Kidney glomerular epithelial cell (primary cell): ENCODE data around the gene NXNL2.

Experiments
- DNase-seq: peaks from one replicate; lab custom pipeline; 2025; lab: John Stamatoyannopoulos, UW

Gene NXNL2

GRCh38 chr9:88534456-88535225 is at the start of gene NXNL2:
NXNL2 (plus strand) TSS chr9:88535178; CDS start chr9:88535435, 257 bp downstream.
- DNase-seq = peak; percentile 83

- no peak for DNase-seq
Measured at GRCh38 chr9:88488166-88488565, 46.8 kb upstream of the NXNL2 start.

DNA sequence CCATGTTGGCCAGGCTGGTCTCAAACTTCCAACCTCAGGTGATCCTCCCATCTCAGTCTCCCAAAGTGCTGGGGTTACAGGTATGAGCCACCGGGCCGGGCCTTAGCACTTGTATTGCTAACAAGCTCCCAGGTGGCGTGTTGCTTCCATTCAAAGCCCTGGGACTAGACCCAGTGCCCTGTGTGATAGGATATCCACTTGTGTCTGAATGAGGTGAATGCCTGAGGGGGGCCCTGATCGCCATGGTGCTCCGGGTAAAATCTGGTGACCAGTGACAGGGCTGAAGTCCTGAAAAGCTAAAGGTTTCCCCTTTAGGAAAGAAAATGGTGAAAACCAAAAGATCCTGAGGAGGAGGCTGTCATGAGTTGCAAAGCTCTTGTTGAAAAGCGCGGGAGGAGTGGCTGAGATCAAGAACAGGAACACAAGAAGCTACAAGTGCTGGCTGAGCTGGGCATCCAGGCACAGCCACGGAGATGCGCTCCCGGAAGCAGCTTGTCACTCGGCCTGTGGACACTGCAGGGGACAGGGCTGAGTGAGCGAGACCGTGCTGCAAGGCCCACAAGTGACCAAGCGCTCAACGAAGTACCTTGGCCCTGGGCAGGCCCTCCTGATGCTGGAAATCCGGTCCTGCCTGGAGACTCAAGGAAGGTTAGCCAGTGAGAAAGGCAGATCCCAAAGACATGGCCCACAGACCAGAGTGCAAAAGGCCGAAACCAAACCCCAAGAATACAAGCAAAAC is 39.8 kb upstream of the NXNL2 start:
- no peak for DNase-seq

GRCh38 chr9:88497224-88497623 is 37.8 kb upstream of the NXNL2 start:
- DNase-seq = no peak

DNA sequence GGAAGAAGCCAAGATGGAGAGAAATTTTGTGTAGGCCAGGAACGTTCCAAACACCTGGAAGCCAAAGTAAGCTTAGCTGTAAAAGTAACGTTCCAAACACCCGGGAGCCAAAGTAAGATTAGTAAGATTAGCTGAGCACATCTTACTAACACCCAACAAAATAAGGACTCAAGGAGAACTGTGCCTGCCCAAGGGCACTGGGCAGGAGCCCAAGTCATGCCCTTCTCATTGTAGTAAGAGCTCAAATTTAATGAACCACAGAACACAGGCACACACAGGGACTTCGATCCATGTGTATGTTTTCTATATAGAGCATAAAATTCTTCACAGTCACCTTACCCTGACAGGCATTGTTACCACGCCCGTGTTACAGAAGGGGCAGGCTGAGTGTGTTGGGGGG is 36.1 kb upstream of the NXNL2 start:
- no peak for DNase-seq

DNA sequence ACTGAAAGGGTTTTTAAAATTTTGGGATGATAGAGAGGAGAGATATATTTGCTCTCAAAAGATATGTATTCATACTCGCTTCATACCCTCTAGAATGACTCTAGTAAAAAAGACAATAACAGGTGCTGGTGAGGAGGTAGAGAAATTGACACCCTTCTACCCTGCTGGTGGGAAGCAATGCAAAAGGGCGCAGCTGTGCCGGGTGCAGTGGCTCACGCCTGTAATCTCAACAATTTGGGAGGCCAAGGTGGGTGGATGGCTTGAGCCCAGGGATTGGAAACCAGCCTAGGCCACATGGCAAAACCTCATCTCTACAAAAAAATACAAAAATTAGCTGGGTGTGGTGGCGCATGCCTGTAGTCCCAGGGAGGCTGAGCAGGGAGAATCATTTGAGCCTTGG is 33.9 kb upstream of the NXNL2 start:
- DNase-seq = no peak

DNA sequence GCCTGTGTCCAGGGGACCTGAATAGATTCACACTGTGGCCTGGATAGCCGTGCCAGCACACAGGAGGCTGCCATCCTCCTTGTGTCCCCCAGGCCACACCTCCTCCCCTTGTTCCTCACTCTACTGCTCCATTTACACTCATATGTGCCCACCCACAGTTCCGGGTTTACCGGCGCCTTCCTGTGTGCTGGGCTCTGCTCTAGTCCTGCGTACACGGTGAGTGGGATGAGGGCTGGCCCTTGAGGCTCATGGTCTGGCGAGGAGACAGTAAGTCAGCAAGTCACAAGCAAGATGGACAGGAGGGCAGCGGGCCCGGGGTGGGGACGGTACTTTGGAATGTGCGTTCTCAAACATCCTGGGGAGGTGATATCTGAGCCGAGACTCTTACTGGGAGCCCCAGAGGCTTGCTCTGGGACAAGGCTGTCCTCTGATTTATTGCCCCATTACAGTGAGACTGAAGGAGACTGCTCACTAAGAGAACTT is 32.4 kb upstream of the NXNL2 start:
- DNase-seq = no peak

- no peak for DNase-seq
Measured at GRCh38 chr9:88503081-88503844, 31.7 kb upstream of the NXNL2 start.

DNA sequence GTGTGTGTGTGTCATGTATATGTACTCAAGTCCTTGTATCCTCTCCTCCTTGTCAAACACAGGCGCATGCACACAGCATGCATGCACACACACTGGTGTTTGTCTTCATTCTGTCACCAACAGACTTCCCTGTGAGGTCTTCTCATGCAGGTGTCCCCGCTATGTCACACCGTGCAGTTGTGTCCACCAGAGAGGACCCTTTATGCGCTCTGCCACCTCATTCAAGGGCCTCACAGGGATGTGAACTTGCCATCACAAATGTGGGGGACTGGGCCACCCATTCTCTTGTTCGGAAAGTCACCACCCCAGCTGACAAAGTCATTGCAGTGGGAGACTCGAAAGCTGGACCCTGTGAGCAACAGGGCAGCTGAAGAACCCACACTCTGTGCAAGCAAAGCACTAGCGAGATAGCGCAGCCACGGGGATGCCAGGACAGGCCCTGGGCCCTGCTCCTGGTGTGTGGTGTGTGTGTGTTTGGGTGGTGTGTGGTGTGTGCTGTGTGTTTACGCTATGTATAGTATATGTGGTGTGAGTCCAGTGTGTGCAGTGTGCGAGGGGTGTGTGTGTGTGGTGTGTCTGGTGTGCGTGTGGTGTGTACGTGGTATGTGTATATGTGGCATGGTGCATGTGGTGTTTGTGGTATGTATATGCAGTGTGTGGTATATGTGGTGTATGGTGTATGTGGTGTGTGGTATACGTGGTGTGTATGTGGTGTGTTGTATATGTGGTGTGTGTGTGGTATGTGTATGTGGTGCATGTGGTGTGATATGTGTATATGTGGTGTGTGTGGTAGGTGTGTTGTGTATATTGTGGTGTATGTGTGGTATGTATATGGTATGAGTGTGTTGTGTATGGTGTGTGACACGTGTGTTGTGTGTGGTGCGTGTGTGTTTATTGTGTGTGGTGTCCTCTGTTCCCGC is 30.9 kb upstream of the NXNL2 start:
- no peak for DNase-seq

DNA sequence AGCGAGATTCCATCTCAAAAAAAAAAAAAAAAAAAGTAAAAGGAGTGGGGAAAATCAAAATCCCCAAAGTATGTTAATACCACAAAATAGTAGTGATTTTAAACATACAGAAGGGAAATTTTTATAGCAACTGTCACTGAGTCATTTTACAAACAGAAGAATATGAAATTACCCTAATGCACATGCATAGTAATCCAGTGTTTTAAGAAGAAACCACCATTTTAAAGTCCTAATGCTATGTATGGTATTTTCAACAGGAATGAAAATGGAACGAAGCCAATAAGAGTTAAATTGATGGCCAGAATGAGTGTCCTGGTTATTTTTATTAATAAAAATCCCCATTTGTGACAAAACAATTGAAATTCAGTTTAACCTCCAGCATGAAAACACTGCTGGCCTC is 26.7 kb upstream of the NXNL2 start:
- DNase-seq = no peak

DNA sequence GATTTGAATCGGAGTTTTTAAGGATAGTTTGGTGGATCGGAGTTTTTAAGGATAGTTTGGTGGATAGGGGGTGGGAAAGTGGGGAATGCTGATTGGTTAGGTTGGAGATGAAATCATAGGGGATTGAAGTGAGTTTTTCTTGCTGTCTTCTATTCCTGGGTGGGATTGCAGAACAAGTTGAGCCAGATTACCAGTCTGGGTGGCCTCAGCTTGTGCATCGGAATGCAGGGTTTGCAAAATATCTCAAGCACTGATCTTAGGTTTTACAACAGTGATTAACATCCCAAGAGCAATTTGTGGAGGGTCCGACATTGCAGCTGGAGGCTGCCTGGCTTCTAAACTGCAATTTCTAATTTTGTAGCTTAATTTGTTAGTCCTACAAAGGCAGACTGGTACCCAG is 23.1 kb upstream of the NXNL2 start:
- DNase-seq = no peak

DNA sequence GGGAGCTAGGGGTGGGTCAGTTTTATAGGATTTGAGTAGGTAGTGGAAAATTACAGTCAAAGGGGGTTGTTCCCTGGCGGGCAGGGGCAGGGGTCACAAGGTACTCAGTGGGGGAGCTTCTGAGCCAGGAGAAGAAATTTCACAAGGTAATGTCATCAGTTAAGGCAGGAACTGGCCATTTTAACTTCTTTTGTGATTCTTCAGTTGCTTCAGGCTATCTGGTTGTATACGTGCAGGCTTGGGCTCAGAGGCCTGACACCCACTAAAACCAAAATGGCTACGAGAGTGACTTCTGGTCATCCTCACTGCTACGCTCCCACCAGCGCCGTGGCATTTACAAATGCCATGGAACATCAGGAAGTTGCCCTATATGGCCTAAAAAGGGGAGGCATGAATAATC is 20.7 kb upstream of the NXNL2 start:
- no peak for DNase-seq

DNA sequence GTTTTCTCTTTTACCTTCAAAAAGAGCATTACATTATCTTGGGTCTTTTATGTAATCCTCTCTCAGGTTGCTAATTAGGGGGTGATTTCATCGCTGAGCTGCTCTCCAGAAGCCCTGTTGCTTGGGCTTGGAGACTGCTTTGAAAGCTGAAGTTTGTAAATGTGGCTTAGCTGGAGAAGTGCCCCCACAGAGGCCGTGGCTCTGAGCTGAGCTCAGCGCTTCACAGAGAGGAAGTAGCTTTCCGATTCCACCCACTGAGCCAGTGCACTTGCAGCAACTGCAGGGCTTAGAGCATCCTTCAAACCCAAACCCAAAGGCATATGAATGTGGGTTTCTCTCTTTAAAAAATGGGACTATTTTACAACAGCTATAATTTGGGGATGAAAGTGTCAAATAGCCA is 13.7 kb upstream of the NXNL2 start:
- no peak for DNase-seq

- DNase-seq = no peak
Measured at GRCh38 chr9:88522360-88522759, 12.6 kb upstream of the NXNL2 start.

GRCh38 chr9:88523056-88523455 is 11.9 kb upstream of the NXNL2 start:
- DNase-seq = peak; percentile 85

DNA sequence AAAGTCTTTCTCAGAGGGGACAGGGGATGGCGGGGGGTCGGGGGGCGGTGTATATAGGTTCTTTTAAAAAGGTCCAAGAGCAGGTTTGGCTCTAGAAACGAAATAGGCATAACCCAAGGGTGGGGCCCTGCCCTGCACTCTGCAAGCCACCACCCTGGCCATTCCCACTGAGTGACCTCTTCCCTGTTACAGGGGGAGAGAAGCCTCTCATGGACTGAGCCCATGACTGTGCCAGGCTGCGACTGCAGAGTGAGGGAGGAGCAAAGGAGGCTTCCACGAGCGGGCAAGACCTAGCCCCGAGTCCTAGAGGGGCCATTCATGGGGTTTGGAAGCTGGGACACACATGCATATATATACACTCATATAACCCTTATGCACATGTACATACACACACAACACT is 10.1 kb upstream of the NXNL2 start:
- DNase-seq = no peak

- DNase-seq = no peak
Measured at GRCh38 chr9:88527618-88528017, 7.4 kb upstream of the NXNL2 start.

DNA sequence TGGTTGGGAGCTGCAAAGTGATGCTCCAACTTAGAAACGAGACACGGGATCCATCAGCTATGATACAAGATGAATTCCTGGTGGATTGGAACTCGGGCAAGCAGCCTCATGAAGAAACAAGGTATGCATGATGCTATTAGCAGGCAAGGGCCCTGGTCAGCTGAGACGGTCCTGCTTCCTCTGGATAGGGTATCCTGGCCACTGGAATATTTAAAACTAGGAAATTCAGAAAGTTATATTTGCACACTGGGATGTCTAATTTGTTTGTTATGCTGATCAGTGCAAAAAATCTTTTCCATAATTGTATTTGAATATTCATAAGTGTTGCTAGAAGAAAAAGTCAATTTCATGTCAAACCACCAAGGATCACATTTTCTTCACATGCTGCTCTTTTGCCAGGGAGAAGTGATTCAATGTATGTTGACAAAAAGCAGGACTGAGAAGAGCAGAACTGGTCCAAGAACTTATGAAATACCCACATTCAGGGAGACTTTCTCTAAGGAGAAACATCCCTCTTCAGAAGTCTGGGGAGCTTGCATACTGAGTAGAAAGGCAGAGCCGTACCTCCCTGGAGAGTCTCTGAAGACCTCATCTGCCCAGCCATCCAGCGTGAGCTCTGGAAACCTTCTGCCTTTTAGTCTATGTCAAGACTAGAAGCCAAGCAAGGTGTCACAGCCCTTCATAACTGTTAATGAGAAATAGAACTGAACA is 6.7 kb upstream of the NXNL2 start:
- DNase-seq = no peak

DNA sequence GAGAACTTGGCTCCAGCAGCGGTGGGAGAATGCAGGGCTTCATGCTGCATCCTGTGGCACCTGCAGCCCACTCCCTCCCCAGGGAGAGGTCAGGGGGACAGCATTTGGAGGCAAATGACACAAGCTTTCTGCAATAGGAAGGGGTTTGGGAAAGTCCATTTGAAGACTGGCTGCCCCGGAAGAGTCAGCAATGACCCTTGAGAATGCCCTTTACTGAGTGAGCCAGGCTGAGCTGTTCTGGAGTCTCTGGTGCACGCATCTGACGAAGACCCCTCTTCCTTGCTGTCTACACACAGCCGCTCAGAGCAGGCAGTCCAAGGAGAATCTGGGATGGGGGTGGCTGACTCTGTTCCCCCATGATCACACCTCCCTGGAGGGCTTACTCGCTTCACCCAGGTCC is 5.5 kb upstream of the NXNL2 start:
- no peak for DNase-seq

DNA sequence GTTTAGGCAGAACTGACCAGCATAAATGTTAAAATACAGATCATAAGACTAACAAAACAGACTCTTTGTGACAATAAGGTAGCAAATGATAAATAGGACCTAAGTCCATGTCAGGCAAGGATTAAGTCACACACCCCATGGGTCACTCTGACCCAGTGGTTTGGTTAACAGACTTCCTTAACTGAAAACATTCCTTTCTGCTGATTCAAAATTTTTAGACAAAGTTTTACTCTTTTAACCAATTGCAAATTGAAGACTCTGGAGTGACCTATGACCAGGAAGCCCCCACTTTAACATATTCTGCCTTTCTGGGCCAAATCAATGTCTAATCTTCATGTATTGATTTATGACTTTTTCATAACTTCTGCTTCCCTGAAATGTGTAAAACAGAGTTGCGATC is 4.9 kb upstream of the NXNL2 start:
- peak; percentile 70 for DNase-seq
